DMS53 (cell line): Measurements from ENCODE around the gene WWOX.

Experiments used
- DNase-seq: peaks from one replicate; lab custom pipeline; 2025; lab: John Stamatoyannopoulos, UW

WWOX gene

DNA sequence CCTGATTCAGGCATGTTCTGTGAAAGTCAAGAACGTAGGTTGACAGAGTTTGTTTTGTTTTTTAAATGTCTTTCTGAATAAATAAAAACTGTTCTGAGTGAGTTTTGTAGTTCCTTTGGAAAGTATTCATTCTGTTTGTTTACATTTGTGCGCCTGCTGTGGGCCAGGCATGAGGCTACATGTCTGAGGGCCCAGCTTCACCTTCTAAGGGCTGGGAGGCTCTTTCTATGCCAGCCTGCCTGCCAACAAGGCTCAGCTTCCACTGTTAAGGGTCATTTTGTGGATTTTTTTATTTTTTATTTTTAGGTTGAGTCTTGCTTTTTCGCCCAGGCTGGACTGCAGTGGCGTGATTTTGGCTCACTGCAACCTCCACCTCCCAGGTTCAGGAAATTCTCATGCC lies 6.1 kb downstream of the WWOX start:
- no peak for DNase-seq

GRCh38 chr16:78106686-78107085 lies 7.2 kb downstream of the WWOX start:
- no peak for DNase-seq

GRCh38 chr16:78108451-78108850 lies 9.0 kb downstream of the WWOX start:
- no peak for DNase-seq

DNA sequence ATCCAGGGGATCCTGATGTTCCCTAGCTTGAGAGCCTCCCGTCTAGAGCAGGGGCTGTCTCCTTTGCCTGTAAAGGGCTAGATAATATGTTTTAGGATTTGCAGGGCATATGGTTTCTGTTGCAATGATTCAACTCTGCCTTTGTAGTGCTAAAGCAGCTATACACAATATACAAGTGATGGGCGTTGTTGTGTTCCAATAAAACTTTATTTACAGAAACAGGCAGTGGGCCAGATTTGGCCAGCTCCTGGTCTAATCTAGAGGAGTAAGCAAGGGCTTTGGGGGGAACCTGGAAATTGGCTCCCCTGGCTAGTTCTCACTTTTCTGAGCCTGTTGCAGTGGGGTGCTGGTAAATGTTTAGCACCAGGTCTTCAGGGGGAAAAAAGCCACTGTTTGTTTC lies 13.8 kb downstream of the WWOX start:
- DNase-seq: no peak

DNA sequence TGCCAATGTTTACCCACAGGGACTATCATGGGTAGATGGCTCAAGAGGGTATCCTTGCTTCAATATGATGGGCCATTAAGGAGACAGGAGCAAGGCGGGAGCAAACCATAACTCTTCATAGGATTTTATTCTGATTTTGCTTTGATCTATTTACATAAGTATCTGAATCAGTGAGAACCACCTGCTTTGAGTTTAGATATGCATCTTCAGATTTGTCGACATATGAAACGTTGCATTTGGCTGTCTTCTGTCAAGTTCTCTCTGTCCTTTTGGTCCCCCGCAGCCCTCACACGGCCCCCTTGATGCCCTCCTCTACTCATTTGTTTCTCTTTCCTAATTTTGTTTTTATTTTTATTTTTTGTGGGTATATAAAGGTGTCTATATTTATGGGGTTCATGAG lies 16.2 kb downstream of the WWOX start:
- DNase-seq: no peak

DNA sequence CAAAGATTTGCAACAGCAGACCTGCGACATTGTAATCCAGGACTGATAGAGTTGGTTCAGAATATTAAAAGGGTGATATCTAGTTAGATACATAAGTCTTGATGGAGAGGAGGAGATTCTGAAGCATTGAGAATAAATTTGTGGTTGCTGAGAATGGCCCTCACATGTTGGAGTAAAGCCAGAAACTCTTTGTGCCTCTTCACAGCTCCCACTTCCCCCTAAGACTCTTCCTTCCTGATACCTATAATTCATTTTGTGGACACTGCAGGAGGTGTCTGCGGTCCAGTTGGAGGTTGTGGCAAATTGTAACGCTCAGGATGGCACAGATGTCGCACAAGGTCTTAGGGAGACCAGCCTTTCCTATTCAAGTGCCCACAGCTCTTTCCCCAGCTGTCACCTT lies 17.5 kb downstream of the WWOX start:
- DNase-seq: no peak

- no peak for DNase-seq
Measured at GRCh38 chr16:78117391-78117790, 17.9 kb downstream of the WWOX start.

GRCh38 chr16:78118469-78119025 lies 19.1 kb downstream of the WWOX start:
- peak; percentile 18 for DNase-seq

- peak; percentile 77 for DNase-seq
Measured at GRCh38 chr16:78122774-78123315, 23.4 kb downstream of the WWOX start.

DNA sequence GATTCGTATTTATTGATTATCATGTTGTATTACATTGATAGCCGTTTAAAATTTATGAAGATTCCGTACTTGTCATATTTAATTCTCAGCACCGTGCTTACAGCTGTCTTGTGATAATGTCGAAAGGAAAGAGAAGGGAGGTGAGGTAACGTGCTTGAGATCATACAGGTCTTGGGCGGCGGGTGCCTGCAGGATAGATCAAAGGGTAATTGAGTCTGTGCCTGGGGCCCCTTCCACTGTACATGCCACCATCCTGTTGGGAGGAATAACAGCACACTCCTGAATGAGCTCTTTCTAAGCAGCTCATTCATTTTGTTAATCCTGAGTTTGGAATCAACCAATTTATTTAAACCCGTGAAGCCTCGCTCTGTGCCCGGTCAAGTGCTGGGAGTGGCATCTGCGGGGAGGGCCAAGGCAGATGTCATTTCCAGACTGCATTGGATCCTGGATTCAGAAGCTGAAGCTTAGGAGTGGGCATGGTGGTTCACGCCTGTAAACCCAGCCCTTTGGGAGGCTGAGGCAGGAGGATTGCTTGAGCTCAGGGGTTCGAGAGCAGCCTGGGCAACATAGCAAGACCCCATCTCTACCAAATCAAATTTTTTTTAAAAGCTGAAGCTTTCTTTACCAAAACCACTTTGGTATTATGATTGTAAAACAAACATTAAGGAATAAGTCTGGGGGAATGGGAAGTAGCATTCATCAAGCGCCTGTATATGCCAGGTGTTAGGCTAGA lies 25.8 kb downstream of the WWOX start:
- no peak for DNase-seq

- DNase-seq: no peak
Measured at GRCh38 chr16:78126662-78127061, 27.2 kb downstream of the WWOX start.

- DNase-seq: peak; percentile 29
Measured at GRCh38 chr16:78127130-78127529, 27.7 kb downstream of the WWOX start.

DNA sequence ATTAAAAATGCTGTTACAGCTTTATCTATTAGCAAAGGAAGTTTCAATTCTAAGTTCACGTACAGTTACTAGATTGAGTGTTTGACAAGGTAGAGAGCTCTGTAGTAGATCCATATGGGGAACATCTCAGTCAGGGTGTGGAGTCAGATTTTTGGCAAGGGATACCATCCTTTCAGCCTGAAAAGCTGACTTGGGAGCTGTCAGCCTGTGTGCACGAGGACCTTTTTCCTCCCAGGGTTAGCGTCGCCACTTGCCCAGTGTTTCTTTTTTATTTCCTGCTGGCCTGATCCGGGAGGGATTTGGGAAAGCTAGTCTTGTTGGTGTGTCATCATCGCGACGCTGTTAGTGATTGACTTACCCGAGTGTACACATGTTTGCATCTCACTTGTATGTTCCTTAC lies 29.5 kb downstream of the WWOX start:
- DNase-seq: no peak

DNA sequence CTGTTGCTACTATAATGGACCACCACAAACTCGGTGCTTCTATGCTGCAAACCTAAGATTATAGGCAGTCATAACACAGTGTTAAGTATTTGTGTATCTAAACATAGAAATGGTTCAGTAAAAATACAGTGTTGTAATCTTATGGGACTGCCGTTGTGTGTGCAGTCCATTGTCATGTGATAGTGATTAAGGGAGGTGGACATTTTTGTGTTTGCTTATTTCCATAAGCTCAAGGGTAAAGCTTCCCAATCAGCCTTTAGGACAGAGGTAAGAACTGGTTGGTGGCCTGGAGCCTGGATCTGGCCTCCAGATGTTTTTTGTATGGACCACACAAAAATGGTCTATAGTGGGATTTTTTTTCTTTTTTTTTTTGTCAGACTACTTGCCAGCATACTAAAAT lies 29.9 kb downstream of the WWOX start:
- no peak for DNase-seq

DNA sequence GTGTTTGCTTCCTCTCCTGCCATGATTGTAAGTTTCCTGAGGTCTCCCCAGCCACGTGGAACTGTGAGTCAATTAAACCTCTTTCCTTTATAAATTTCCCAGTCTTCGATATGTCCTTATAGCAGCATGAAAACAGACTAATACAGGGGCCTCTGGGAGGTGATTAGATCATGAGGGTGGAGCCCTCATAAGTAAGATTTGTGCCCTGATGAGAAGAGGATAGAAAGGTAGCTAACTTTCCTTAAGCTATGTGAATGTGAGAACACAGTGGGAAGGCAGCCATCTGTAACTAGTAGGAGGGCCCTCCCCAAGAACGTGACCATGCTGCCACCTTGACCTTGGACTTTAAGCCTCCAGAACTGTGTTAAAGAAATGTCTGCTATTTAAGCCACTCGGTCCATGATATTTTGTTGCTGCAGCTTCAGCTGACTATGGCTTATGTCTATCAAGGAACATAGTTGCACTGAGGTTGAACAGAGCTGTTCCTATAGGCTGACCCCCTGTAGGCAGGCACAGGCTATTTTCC lies 30.7 kb downstream of the WWOX start:
- no peak for DNase-seq

DNA sequence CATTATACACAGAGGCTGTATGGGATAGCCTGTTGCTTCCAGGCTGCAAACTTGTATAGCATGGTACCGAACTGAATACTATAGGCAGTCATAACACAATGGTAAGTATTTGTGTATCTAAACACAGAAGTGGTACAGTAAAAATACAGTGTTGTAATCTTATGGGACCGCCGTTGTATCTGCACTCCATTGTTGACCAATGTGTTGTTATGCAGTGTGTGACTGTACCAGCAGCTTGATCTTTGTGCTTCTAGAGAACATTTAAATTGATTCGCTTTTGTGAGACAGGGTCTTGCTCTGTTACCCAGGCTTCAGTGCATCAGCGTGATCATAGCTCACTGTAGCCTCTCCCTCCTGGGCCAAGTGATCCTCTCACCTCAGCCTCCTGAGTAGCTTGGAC lies 31.5 kb downstream of the WWOX start:
- no peak for DNase-seq

- peak; percentile 89 for DNase-seq
Measured at GRCh38 chr16:78133919-78134318, 34.5 kb downstream of the WWOX start.

- peak; percentile 80 for DNase-seq
Measured at GRCh38 chr16:78134944-78135619, 35.6 kb downstream of the WWOX start.

GRCh38 chr16:78137179-78137578 lies 37.7 kb downstream of the WWOX start:
- DNase-seq: no peak

GRCh38 chr16:78137782-78138616 lies 38.5 kb downstream of the WWOX start:
- DNase-seq: no peak

DNA sequence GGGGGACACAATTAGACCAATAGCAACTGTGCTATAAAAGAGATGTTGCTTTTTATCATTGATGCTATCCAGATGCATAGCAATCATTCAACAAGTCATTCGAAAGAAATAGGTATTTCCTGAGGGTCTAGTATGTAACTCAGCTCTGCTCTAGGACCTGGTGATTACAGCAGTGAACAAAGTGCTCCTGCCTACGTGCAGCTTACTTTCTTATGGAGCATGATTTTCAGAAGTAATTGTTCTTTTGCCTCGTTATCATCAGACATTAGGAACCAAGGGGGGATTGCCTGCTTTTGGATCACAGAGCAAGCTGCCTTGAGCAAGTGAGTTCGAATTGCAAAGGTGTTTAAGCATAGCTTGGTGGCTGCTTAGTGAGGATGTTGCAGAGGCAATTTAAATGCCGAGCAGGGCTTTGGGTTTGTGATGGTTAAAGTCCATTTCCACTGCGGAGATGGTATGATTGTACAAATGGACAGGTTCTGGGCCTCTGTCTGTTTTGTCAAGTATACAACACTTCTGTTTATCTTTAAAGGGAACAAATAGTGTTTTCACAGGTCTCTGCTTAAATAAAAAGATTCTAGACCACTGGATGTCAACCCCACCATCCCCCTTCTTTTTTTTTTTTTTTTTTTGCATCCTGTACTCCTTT lies 41.5 kb downstream of the WWOX start:
- no peak for DNase-seq

DNA sequence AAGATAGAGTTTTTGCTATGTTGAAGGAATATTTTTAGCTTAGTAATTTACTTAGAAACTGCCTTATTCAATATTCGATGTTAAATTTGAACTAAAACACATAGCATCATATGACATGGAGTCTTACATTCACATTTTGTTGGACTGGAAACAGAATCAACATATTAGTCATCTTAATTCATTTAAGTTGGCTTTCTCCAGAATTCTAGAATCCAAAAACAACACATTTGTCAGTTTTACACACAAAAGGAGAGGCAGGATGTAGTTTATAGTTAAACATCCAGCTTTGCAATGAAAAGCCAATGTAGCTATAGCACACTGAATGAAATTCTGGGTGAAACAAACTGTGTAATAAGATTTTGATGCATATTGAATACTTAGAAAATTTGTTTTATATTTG lies 43.3 kb downstream of the WWOX start:
- DNase-seq: no peak
